ENCODE measurements around the gene SH2B2. TPM values are rescaled to one million over a fixed set of nuclear protein-coding genes. Genes with fewer than 3 reads are reported as not detected.

SH2B2 gene
- total and polyA plus RNA-seq, 2 experiments from 2014 or later: 5.6 to 21.9 TPM

DNA sequence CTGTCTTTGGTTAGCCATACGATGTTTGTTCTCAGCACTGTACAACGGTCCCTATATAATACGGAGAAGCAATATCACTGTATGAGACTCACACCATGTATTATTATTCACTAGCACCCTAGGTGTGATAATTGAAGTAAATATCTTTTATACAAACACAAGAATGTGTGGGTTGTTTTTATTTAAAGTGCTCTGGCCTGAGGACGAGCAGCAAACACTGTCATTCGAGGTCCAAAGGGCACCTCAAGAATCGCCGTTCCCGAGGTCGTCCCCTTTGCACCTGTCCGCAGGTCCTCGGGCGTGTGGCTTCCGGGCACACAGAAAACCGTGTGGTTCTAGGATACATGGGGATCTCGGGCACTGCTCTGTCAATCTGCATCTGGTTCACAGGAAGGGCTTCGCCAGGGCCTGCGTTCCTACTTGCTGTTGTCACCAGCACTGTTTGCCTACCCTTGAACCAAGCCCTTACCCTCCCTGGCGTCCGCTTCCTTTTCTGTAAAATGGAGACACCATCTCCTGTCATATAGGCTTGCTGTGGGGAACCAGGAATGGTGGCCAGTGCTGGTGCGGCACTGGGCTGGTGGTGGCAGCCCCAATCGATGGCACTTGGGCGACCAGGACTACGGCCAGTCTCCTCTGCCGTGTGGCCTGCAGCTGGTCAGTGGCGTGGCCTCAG is 28.5 kb upstream of the SH2B2 start:
- Histone ChIP-seq H2AFZ (no peak overlapping the region), H4K20me1 (replicated peaks; ENCODE audit: insufficient read depth) (0 out of 2 replicates have a peak, but pooled peaks cover 3% of the 10 kb centered on the region), H3K79me2 (replicated peaks; ENCODE audit: insufficient read depth) (no peaks in the 10 kb centered on the region), H3K9me2 (ENCODE audit: insufficient read depth) (no peaks in the 10 kb centered on the region), H3K4me2 (no peak overlapping the region), H3K36me3 (ENCODE audit: insufficient read depth) (no peaks in the 10 kb centered on the region), H3F3A (replicated peaks; ENCODE audit: low read depth) (0 out of 2 replicates have a peak, but pooled peaks cover 4% of the 10 kb centered on the region), H3K4me1 (ENCODE audit: insufficient read depth) (no peaks in the 10 kb centered on the region), H3K27ac (ENCODE audit: low read depth) (no peak overlapping the region), H3K4me3 (no peak overlapping the region), H3K27me3 (ENCODE audit: insufficient read depth) (no peaks in the 10 kb centered on the region)
- Mint-ChIP-seq H3K4me1 (peaks cover 6% of the 10 kb centered on the region), H3K9me3 (no peaks in the 10 kb centered on the region), H3K27me3 (ENCODE audit: insufficient read depth, low read depth, poor library complexity) (peaks cover 23% of the 10 kb centered on the region), H3K4me3 (no peak overlapping the region), H3K27ac (no peak overlapping the region; the same call in 1 of the 2 replicates), H3K36me3 (ENCODE audit: low read depth) (no peaks in the 10 kb centered on the region)
- ATAC-seq (no peak), DNase-seq (ENCODE audit: low spot score) (no peak)
- no peak for TF ChIP-seq EZH2 (IDR thresholded peaks at IDR 0.05; ENCODE audit: low read depth, unreplicated experiment)
- TF ChIP-seq NANOG (IDR thresholded peaks at IDR 0.05; ENCODE audit: borderline replicate concordance): no peak
- TF ChIP-seq, protein P1, sequence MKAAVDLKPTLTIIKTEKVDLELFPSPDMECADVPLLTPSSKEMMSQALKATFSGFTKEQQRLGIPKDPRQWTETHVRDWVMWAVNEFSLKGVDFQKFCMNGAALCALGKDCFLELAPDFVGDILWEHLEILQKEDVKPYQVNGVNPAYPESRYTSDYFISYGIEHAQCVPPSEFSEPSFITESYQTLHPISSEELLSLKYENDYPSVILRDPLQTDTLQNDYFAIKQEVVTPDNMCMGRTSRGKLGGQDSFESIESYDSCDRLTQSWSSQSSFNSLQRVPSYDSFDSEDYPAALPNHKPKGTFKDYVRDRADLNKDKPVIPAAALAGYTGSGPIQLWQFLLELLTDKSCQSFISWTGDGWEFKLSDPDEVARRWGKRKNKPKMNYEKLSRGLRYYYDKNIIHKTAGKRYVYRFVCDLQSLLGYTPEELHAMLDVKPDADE (IDR thresholded peaks at IDR 0.05): no peak
- no peak for TF ChIP-seq ZNF114 (CRISPR knock-in tag; IDR thresholded peaks at IDR 0.05)
- TF ChIP-seq, protein P2, sequence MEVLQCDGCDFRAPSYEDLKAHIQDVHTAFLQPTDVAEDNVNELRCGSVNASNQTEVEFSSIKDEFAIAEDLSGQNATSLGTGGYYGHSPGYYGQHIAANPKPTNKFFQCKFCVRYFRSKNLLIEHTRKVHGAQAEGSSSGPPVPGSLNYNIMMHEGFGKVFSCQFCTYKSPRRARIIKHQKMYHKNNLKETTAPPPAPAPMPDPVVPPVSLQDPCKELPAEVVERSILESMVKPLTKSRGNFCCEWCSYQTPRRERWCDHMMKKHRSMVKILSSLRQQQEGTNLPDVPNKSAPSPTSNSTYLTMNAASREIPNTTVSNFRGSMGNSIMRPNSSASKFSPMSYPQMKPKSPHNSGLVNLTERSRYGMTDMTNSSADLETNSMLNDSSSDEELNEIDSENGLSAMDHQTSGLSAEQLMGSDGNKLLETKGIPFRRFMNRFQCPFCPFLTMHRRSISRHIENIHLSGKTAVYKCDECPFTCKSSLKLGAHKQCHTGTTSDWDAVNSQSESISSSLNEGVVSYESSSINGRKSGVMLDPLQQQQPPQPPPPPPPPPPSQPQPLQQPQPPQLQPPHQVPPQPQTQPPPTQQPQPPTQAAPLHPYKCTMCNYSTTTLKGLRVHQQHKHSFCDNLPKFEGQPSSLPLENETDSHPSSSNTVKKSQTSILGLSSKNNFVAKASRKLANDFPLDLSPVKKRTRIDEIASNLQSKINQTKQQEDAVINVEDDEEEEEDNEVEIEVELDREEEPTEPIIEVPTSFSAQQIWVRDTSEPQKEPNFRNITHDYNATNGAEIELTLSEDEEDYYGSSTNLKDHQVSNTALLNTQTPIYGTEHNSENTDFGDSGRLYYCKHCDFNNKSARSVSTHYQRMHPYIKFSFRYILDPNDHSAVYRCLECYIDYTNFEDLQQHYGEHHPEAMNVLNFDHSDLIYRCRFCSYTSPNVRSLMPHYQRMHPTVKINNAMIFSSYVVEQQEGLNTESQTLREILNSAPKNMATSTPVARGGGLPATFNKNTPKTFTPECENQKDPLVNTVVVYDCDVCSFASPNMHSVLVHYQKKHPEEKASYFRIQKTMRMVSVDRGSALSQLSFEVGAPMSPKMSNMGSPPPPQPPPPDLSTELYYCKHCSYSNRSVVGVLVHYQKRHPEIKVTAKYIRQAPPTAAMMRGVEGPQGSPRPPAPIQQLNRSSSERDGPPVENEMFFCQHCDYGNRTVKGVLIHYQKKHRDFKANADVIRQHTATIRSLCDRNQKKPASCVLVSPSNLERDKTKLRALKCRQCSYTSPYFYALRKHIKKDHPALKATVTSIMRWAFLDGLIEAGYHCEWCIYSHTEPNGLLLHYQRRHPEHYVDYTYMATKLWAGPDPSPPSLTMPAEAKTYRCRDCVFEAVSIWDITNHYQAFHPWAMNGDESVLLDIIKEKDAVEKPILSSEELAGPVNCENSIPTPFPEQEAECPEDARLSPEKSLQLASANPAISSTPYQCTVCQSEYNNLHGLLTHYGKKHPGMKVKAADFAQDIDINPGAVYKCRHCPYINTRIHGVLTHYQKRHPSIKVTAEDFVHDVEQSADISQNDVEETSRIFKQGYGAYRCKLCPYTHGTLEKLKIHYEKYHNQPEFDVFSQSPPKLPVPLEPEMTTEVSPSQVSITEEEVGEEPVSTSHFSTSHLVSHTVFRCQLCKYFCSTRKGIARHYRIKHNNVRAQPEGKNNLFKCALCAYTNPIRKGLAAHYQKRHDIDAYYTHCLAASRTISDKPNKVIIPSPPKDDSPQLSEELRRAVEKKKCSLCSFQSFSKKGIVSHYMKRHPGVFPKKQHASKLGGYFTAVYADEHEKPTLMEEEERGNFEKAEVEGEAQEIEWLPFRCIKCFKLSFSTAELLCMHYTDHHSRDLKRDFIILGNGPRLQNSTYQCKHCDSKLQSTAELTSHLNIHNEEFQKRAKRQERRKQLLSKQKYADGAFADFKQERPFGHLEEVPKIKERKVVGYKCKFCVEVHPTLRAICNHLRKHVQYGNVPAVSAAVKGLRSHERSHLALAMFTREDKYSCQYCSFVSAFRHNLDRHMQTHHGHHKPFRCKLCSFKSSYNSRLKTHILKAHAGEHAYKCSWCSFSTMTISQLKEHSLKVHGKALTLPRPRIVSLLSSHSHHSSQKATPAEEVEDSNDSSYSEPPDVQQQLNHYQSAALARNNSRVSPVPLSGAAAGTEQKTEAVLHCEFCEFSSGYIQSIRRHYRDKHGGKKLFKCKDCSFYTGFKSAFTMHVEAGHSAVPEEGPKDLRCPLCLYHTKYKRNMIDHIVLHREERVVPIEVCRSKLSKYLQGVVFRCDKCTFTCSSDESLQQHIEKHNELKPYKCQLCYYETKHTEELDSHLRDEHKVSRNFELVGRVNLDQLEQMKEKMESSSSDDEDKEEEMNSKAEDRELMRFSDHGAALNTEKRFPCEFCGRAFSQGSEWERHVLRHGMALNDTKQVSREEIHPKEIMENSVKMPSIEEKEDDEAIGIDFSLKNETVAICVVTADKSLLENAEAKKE (CRISPR knock-in tag; IDR thresholded peaks at IDR 0.05): no peak
- no peak for TF ChIP-seq JUNB (IDR thresholded peaks at IDR 0.05; ENCODE audit: unreplicated experiment)
- TF ChIP-seq, protein P3, sequence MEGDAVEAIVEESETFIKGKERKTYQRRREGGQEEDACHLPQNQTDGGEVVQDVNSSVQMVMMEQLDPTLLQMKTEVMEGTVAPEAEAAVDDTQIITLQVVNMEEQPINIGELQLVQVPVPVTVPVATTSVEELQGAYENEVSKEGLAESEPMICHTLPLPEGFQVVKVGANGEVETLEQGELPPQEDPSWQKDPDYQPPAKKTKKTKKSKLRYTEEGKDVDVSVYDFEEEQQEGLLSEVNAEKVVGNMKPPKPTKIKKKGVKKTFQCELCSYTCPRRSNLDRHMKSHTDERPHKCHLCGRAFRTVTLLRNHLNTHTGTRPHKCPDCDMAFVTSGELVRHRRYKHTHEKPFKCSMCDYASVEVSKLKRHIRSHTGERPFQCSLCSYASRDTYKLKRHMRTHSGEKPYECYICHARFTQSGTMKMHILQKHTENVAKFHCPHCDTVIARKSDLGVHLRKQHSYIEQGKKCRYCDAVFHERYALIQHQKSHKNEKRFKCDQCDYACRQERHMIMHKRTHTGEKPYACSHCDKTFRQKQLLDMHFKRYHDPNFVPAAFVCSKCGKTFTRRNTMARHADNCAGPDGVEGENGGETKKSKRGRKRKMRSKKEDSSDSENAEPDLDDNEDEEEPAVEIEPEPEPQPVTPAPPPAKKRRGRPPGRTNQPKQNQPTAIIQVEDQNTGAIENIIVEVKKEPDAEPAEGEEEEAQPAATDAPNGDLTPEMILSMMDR (conservative IDR thresholded peaks at IDR 0.05; ENCODE audit: low read depth in 2 of 2): no peak
- TF ChIP-seq ZNF331 (CRISPR knock-in tag; IDR thresholded peaks at IDR 0.05; ENCODE audit: low read depth): no peak
- no peak for TF ChIP-seq EZH2phosphoT487 (IDR thresholded peaks at IDR 0.05; ENCODE audit: unreplicated experiment)
- no peak for TF ChIP-seq POLR2AphosphoS5 (IDR thresholded peaks at IDR 0.05; ENCODE audit: low read depth)
- TF ChIP-seq, protein P4, sequence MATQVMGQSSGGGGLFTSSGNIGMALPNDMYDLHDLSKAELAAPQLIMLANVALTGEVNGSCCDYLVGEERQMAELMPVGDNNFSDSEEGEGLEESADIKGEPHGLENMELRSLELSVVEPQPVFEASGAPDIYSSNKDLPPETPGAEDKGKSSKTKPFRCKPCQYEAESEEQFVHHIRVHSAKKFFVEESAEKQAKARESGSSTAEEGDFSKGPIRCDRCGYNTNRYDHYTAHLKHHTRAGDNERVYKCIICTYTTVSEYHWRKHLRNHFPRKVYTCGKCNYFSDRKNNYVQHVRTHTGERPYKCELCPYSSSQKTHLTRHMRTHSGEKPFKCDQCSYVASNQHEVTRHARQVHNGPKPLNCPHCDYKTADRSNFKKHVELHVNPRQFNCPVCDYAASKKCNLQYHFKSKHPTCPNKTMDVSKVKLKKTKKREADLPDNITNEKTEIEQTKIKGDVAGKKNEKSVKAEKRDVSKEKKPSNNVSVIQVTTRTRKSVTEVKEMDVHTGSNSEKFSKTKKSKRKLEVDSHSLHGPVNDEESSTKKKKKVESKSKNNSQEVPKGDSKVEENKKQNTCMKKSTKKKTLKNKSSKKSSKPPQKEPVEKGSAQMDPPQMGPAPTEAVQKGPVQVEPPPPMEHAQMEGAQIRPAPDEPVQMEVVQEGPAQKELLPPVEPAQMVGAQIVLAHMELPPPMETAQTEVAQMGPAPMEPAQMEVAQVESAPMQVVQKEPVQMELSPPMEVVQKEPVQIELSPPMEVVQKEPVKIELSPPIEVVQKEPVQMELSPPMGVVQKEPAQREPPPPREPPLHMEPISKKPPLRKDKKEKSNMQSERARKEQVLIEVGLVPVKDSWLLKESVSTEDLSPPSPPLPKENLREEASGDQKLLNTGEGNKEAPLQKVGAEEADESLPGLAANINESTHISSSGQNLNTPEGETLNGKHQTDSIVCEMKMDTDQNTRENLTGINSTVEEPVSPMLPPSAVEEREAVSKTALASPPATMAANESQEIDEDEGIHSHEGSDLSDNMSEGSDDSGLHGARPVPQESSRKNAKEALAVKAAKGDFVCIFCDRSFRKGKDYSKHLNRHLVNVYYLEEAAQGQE (IDR thresholded peaks at IDR 0.05; ENCODE audit: unreplicated experiment): no peak
- no peak for TF ChIP-seq STAT1 (IDR thresholded peaks at IDR 0.05; ENCODE audit: unreplicated experiment)
- no peak for TF ChIP-seq CREB1 (CRISPR knock-in tag; IDR thresholded peaks at IDR 0.05; ENCODE audit: low read depth)

Data from GM23338 (cell line).